ENCODE results near the gene MTERF2. TPM values are rescaled to one million over a fixed set of nuclear protein-coding genes. Genes with fewer than 3 reads are reported as not detected.

MTERF2 gene
- total and polyA plus RNA-seq, 11 donors, result 14.9 to 46.1 (median 27.8) TPM

DNA sequence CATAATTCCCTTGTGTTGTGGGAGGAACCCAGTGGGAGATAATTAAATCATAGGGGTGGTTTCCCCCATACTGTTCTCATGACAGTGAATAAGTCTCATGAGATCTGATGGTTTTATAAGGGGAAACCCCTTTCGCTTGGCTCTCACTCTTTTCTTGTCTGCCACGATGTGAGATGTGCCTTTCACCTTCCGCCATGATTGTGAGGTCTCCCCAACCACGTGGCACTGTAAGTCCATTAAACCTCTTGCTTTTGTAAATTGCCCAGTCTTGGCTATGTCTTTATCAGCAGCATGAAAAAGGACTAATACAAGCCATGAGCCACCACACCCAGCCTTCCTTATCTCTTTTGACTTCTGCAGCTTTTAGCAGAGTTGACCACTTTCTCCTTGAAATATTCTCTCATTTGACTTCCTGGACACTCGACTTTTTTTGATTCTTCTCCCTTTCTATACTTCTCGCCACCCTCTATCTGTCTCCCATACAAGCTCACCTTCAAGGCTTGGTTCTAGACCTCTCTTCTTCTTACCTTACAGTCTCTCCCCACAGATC, 2.3 kb downstream of the MTERF2 start:
- no peak for DNase-seq
- Histone ChIP-seq H3K4me3 (no peak overlapping the region), H3K27me3 (no peaks in the 10 kb centered on the region), H3K9me3 (no peaks in the 10 kb centered on the region), H3K27ac (no peak overlapping the region), H3K4me1 (peaks cover 4 to 46% (median 21%) of the 10 kb centered on the region in 12 donors), H3K36me3 (peaks cover 0 to 27% (median 13%) of the 10 kb centered on the region in 9 donors)
- 96 to 98% (median 97%) methylated on average over 6 of the region's 6 CpGs for WGBS, 4 donors
- no peak for ATAC-seq
- TF ChIP-seq, protein P1, sequence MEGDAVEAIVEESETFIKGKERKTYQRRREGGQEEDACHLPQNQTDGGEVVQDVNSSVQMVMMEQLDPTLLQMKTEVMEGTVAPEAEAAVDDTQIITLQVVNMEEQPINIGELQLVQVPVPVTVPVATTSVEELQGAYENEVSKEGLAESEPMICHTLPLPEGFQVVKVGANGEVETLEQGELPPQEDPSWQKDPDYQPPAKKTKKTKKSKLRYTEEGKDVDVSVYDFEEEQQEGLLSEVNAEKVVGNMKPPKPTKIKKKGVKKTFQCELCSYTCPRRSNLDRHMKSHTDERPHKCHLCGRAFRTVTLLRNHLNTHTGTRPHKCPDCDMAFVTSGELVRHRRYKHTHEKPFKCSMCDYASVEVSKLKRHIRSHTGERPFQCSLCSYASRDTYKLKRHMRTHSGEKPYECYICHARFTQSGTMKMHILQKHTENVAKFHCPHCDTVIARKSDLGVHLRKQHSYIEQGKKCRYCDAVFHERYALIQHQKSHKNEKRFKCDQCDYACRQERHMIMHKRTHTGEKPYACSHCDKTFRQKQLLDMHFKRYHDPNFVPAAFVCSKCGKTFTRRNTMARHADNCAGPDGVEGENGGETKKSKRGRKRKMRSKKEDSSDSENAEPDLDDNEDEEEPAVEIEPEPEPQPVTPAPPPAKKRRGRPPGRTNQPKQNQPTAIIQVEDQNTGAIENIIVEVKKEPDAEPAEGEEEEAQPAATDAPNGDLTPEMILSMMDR (IDR thresholded peaks at IDR 0.05), result no peak
- no peak for TF ChIP-seq POLR2A (IDR thresholded peaks at IDR 0.05)
- intact Hi-C loops (cut with DNase I), result loop anchor here in 5 of 10 donors (2.0 to 10.0 kb wide), 4 partner anchors 24 to 110 kb away; partner anchors contain the start of gene CRY1 (in 4 of the 5)

DNA sequence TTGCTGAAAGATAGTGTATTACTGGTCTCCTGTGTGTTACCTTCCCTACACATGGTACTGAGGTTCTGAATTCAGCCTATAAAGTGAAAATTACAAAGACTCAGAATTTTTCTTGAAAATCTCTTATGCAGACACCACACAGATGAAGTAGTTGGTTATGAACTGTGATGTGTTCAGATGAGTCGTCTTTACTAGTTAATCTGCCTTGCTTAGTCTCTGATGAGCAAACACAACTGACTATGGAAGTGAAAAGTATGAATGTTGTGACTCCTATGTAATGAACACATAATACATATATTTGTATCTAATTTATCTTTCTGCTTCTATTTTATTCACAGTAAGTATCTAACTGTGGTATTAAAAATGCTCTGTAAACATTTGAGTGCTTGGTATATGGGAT, 4.7 kb downstream of the MTERF2 start:
- DNase-seq, result no peak
- WGBS, 4 donors, result 80 to 91% (median 89%) methylated on average over 1 of the region's 1 CpG
- intact Hi-C loops (cut with DNase I), result loop anchor here in 3 of 10 donors (10.0 kb wide), 1 partner anchor 113 kb away; the partner anchor contains the start of gene CRY1 (in 3 of the 3)
- TF ChIP-seq POLR2A (IDR thresholded peaks at IDR 0.05), result no peak
- TF ChIP-seq, protein P1 (IDR thresholded peaks at IDR 0.05), result no peak
- H3K27ac ChIP-seq, result no peak overlapping the region
- no peaks in the 10 kb centered on the region for H3K9me3 ChIP-seq
- H3K4me1 ChIP-seq, result peaks cover 6 to 62% (median 34%) of the 10 kb centered on the region in 12 donors
- no peaks in the 10 kb centered on the region for H3K27me3 ChIP-seq
- peaks cover 0 to 27% (median 13%) of the 10 kb centered on the region in 9 donors for H3K36me3 ChIP-seq
- H3K4me3 ChIP-seq, result no peak overlapping the region
- no peak for ATAC-seq

DNA sequence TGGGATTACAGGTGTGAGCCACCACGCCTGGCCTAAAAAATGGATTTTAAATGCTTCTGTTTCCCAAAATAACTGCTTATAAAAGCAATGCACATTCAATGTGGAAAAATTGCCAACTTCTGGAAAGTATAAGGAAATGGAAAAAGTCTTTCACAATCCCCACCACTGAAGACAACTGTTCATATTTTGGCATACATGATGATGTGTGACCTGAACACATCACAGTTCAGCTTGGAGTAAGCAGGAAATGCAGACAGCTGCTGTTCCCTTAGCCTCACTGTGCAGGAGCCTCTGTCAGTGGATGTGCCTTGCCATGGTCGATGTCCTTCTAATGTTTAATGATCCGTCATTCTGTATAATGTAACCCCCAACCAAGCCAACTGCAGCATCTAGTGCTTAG, 5.2 kb downstream of the MTERF2 start:
- Histone ChIP-seq H3K4me3 (no peak overlapping the region), H3K4me1 (peaks cover 6 to 67% (median 37%) of the 10 kb centered on the region in 12 donors), H3K27ac (no peak overlapping the region), H3K36me3 (peaks cover 0 to 27% (median 13%) of the 10 kb centered on the region in 9 donors), H3K27me3 (no peaks in the 10 kb centered on the region), H3K9me3 (no peaks in the 10 kb centered on the region)
- no peak for TF ChIP-seq POLR2A (IDR thresholded peaks at IDR 0.05)
- TF ChIP-seq, protein P1 (IDR thresholded peaks at IDR 0.05), result no peak
- DNase-seq (no peak), ATAC-seq (no peak)
- WGBS, 4 donors, result 81 to 92% (median 87%) methylated on average over 3 of the region's 3 CpGs
- intact Hi-C loops (cut with DNase I), result loop anchor here in 3 of 10 donors (10.0 kb wide), 1 partner anchor 113 kb away; the partner anchor contains the start of gene CRY1 (in 3 of the 3)

DNA sequence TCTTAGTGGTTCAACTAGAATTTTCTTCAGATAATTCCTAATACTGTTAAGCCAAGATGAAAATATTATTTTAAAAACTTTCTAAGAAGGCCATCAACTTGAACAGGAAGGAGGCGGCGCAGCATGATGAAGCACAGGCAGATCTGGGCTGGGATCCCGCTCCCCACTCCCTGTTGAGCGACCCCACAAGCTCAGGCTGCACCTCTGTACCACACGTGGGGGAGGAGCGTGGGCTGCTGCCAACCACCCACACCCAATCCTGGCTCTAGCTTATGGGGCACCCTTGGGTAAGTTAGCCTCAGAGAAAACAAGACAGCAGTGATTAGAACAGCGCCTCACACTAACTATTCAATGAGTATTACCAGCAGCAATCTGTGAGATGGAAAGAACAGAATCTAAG, 6.0 kb downstream of the MTERF2 start:
- Histone ChIP-seq H3K4me1 (peaks cover 5 to 70% (median 38%) of the 10 kb centered on the region in 12 donors), H3K36me3 (peaks cover 0 to 27% (median 13%) of the 10 kb centered on the region in 9 donors), H3K27me3 (no peaks in the 10 kb centered on the region), H3K27ac (peak overlapping the region in 2 of 12 donors; percentile 10 to 19), H3K4me3 (no peak overlapping the region), H3K9me3 (no peaks in the 10 kb centered on the region)
- intact Hi-C loops (cut with DNase I), result loop anchor here in 3 of 10 donors (10.0 kb wide), 1 partner anchor 114 kb away; the partner anchor contains the start of gene CRY1 (in 3 of the 3)
- DNase-seq (no peak), ATAC-seq (peak in 2 of 4 donors; percentile 5 to 28)
- no peak for TF ChIP-seq POLR2A (IDR thresholded peaks at IDR 0.05)
- TF ChIP-seq, protein P1 (IDR thresholded peaks at IDR 0.05), result no peak
- 64 to 78% (median 75%) methylated on average over 7 of the region's 7 CpGs for WGBS, 4 donors
